Activated CD4-positive, alpha-beta T cell treated with anti-CD3 and anti-CD28 coated beads, Interleukin-2, amount 10 ng/mL, durations not matched to agents 7 days and 5 days (primary cell): Measurements from ENCODE around the gene C22orf42. TPM values are rescaled to one million over a fixed set of nuclear protein-coding genes. Genes with fewer than 3 reads are reported as not detected.

Experiments
- CTCF ChIA-PET: fragments of 350-600 bp; sonication (Branson Sonifier 250); formaldehyde crosslinking; loops from one replicate; lab custom pipeline; 2021; ENCODE audit warnings: antibody characterized with exemption; lab: Charles Lee
- POLR2A ChIA-PET: fragments of 350-600 bp; sonication (Branson Sonifier 250); formaldehyde crosslinking; loops from one replicate; lab custom pipeline; 2021; ENCODE audit warnings: antibody characterized with exemption; lab: Charles Lee
- DNase-seq: peaks from one replicate; pipeline ENCODE4 v3.0.0-alpha.2; 2020
- H3K27ac Mint-ChIP-seq: one replicate; pipeline ENCODE4 v1.8.0; 2021; ENCODE audit warnings: mild to moderate bottlenecking, moderate library complexity, mixed read lengths
- H3K27me3 Mint-ChIP-seq: one replicate; pipeline ENCODE4 v1.8.0; 2021; ENCODE audit warnings: mixed read lengths
- H3K36me3 Mint-ChIP-seq: one replicate; pipeline ENCODE4 v1.8.0; 2021; ENCODE audit warnings: low read depth, mixed read lengths
- H3K4me1 Mint-ChIP-seq: one replicate; pipeline ENCODE4 v1.8.0; 2021; ENCODE audit warnings: mixed read lengths
- H3K4me3 Mint-ChIP-seq: one replicate; pipeline ENCODE4 v1.8.0; 2021; ENCODE audit warnings: mild to moderate bottlenecking, moderate library complexity, mixed read lengths
- H3K9me3 Mint-ChIP-seq: one replicate; pipeline ENCODE4 v1.8.0; 2021; ENCODE audit warnings: mixed read lengths
- total RNA-seq, 2 experiments: library from RNA; stranded (reverse); gene quantifications; one replicate each; pipeline ENCODE4 v1.2.3, GENCODE V29; 2021

The C22orf42 gene, protein sequence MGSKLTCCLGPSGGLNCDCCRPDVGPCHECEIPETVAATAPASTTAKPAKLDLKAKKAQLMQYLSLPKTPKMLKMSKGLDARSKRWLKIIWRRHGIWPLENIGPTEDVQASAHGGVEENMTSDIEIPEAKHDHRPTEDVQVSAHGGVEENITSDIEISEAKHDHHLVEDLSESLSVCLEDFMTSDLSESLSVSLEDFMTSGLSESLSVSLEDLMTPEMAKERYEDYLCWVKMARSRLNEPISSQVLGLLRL
- total RNA-seq: not detected

- Mint-ChIP-seq H3K4me3 (no peak within 1 kb of the TSS), H3K36me3 (no peaks in the 10 kb centered on the region), H3K9me3 (no peaks in the 10 kb centered on the region), H3K4me1 (peaks cover 6% of the 10 kb centered on the region), H3K27me3 (peaks cover 25% of the 10 kb centered on the region), H3K27ac (no peak within 1 kb of the TSS)
- ChIA-PET POLR2A (no interaction called here), CTCF (no interaction called here)
- no peak for DNase-seq
Measured at GRCh38 chr22:32158712-32159533, at the start of gene C22orf42. Gene C22orf42 (minus strand): TSS chr22:32159303. CDS start chr22:32159215, 88 bp downstream.

DNA sequence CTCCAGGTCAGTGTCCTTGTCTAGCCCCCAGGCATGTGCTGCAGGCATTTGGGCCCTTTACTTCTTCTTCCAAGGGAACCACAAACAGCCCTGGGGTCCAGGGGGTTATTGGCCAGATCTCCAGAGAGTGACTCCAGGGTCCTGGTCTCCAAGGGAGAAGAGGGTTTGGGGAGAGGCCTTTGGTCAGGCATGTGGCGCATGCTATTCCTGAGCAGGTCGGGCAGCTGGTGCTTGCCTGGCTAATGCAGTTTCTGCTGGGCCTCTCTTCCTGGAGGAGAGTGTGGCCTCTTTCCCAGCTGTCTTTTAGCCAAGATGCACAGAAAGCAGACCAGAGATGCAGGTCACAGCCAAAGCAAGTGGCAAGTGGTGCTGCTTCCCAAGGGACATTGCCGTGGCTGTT, 49.6 kb upstream of the C22orf42 start:
- POLR2A ChIA-PET: no interaction called here
- peaks cover 8% of the 10 kb centered on the region for H3K27me3 Mint-ChIP-seq
- peaks cover 18% of the 10 kb centered on the region for H3K4me1 Mint-ChIP-seq

DNA sequence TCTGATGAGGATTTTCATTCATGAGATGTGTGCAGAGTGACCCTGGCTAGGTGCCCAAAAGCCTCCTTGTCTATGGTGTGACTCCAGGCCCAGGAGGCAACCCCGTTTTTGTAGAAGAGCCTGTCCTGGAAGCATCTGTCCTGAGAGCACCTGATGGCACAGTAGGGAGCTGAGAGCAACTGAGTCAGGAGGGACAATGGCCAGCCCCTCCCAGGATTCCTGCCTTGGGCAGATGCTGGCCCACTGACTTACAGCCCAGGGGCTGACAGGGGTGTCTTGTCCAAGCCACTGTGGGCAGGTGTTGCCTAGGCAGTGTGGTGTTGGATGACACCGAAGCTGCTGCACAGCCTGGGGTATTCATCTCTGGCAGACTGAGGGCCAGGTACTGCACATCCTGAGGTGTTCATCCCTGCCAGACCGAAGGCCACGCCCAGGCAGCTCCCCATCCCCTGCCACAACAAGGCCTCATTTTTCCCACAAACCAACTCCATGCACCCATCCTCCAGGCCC, 48.9 kb upstream of the C22orf42 start:
- H3K9me3 Mint-ChIP-seq: no peaks in the 10 kb centered on the region
- CTCF ChIA-PET: interaction anchor here (0.6 kb wide), 1 partner anchor 176 kb away, joined by 3 read pairs; no protein-coding TSS in a partner anchor
- H3K27me3 Mint-ChIP-seq: peaks cover 15% of the 10 kb centered on the region
- DNase-seq: no peak
- no peak overlapping the region for H3K4me3 Mint-ChIP-seq
- POLR2A ChIA-PET: no interaction called here
- H3K36me3 Mint-ChIP-seq: no peaks in the 10 kb centered on the region
- no peak overlapping the region for H3K27ac Mint-ChIP-seq
- peaks cover 24% of the 10 kb centered on the region for H3K4me1 Mint-ChIP-seq

More for the DNA sequence above, 49.6 kb upstream of the C22orf42 start:
- CTCF ChIA-PET: no interaction called here
- H3K9me3 Mint-ChIP-seq: no peaks in the 10 kb centered on the region
- no peaks in the 10 kb centered on the region for H3K36me3 Mint-ChIP-seq
- H3K27ac Mint-ChIP-seq: no peak overlapping the region
- H3K4me3 Mint-ChIP-seq: no peak overlapping the region
- no peak for DNase-seq

GRCh38 chr22:32206774-32207758, 48.0 kb upstream of the C22orf42 start:
- DNase-seq: peak; percentile 46
- H3K27ac Mint-ChIP-seq: peak overlapping the region; percentile 56
- peaks cover 19% of the 10 kb centered on the region for H3K27me3 Mint-ChIP-seq
- no peaks in the 10 kb centered on the region for H3K36me3 Mint-ChIP-seq
- ChIA-PET CTCF (interaction anchor here (0.6 kb wide), 1 partner anchor 177 kb away, joined by 3 read pairs; no protein-coding TSS in a partner anchor), POLR2A (no interaction called here)
- peaks cover 33% of the 10 kb centered on the region for H3K4me1 Mint-ChIP-seq
- no peaks in the 10 kb centered on the region for H3K9me3 Mint-ChIP-seq
- no peak overlapping the region for H3K4me3 Mint-ChIP-seq

GRCh38 chr22:32205974-32206773, 47.1 kb upstream of the C22orf42 start:
- Mint-ChIP-seq H3K27ac (no peak overlapping the region), H3K4me3 (no peak overlapping the region), H3K36me3 (no peaks in the 10 kb centered on the region), H3K4me1 (peaks cover 40% of the 10 kb centered on the region), H3K27me3 (peaks cover 20% of the 10 kb centered on the region), H3K9me3 (no peaks in the 10 kb centered on the region)
- DNase-seq: no peak
- ChIA-PET CTCF (no interaction called here), POLR2A (no interaction called here)

GRCh38 chr22:32204856-32205722, 46.0 kb upstream of the C22orf42 start, which contains the start of gene RFPL2:
Gene RFPL2 (minus strand): TSS chr22:32205073. CDS start chr22:32202451, 2,622 bp downstream.
- Mint-ChIP-seq H3K27ac (peak within 1 kb of the TSS; percentile 69), H3K4me1 (peaks cover 50% of the 10 kb centered on the region), H3K9me3 (no peaks in the 10 kb centered on the region), H3K27me3 (peaks cover 20% of the 10 kb centered on the region), H3K36me3 (no peaks in the 10 kb centered on the region), H3K4me3 (peak within 1 kb of the TSS; percentile 52)
- ChIA-PET POLR2A (no interaction called here), CTCF (no interaction called here)
- peak; percentile 30 for DNase-seq

GRCh38 chr22:32204040-32204855, 45.1 kb upstream of the C22orf42 start:
- no peaks in the 10 kb centered on the region for H3K36me3 Mint-ChIP-seq
- H3K9me3 Mint-ChIP-seq: no peaks in the 10 kb centered on the region
- ChIA-PET CTCF (no interaction called here), POLR2A (no interaction called here)
- peak overlapping the region; percentile 51 for H3K4me3 Mint-ChIP-seq
- peaks cover 51% of the 10 kb centered on the region for H3K4me1 Mint-ChIP-seq
- no peak overlapping the region for H3K27ac Mint-ChIP-seq
- DNase-seq: no peak
- H3K27me3 Mint-ChIP-seq: peaks cover 20% of the 10 kb centered on the region

- no peak for DNase-seq
- peaks cover 20% of the 10 kb centered on the region for H3K27me3 Mint-ChIP-seq
- no peak overlapping the region for H3K27ac Mint-ChIP-seq
- no peaks in the 10 kb centered on the region for H3K9me3 Mint-ChIP-seq
- H3K36me3 Mint-ChIP-seq: no peaks in the 10 kb centered on the region
- ChIA-PET POLR2A (no interaction called here), CTCF (no interaction called here)
- H3K4me1 Mint-ChIP-seq: peaks cover 51% of the 10 kb centered on the region
- H3K4me3 Mint-ChIP-seq: peak overlapping the region; percentile 51
Measured at GRCh38 chr22:32203181-32204039, 44.3 kb upstream of the C22orf42 start.

DNA sequence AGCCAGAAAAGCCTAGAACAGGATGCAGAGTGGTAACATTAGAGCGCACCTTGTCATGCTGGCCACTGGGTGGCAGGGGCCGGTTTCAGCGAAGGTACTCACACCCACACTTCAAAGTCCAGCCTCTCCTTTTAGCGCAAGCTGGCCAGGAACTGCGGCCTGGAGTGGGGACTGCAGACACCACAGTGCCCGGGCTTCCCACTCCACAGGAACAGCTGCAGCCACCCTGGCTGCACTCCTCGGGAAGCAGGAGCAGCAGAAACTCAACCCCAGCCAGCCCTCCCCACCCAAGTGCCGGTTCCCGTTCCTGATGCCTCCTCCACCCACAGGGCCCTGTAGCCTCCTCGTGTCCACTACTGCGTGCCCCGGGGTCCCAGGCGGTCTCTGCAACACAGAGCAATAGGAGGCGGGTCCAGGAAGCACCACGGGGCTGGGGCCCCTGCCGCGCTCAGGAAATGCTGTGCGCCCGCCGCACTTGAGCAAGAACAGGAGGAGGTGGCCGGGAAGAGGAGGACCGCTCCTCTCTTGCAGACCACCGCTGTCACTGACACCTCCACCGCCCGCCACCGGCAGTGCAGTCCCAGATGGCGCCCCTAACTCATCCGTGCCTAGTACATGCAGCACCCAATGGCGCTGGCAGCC, 43.6 kb upstream of the C22orf42 start:
- DNase-seq: peak; percentile 38
- Mint-ChIP-seq H3K36me3 (no peaks in the 10 kb centered on the region), H3K27me3 (peaks cover 20% of the 10 kb centered on the region), H3K4me3 (peak overlapping the region; percentile 45), H3K27ac (no peak overlapping the region), H3K9me3 (no peaks in the 10 kb centered on the region), H3K4me1 (peaks cover 51% of the 10 kb centered on the region)
- POLR2A ChIA-PET: no interaction called here
- CTCF ChIA-PET: interaction anchor here (0.9 kb wide), 1 partner anchor 232 kb away, joined by 3 read pairs; no protein-coding TSS in a partner anchor
